ENCODE results near the gene CHAF1B. TPM values are rescaled to one million over a fixed set of nuclear protein-coding genes. Genes with fewer than 3 reads are reported as not detected.
"Not testable (repeated sequence)": the region's sequence is repeated elsewhere in the genome, so short reads cannot be mapped to it uniquely, and the experiment has no call there.

Gene CHAF1B
- total RNA-seq, 2 donors from 2014 or later: 4.2 to 6.3 TPM

DNA sequence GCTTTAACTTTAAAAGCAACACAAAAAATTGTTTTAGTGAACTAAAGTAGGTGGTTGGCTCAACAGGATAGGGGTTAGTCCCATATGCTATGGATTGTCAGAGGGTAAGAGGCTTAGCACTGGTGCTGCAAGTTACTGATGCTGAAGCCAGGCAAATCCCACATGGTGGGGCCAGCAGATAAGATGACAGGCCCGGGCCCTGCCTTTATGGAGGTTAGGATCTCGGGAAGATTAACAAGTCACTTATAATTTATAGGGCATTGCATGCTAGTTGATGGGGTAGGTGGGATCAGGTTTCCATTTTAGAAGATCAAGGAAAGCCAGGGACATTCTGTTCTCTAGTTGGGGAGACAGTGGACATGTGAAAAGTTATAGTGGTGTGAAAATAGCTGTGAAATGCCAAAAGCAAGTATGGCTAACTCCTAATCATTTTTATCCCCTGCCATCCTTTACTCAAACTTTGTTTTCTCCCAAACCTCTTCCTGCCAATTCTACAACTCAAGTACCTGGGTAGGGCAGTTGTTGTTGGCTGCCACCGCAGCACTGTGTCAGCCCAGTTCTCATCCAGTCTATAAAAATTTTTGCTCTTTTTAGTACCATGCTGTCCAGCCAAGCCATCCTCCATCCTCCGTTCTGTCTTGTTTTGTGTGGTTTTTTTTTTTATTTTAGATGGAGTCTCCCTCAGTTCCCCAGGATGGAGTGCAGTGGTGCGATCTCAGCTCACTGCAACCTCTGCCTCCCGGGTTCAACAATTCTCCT lies 10.3 kb downstream of the CHAF1B start:
- Histone ChIP-seq H3K4me3 (no peak overlapping the region), H3K9me3 (no peaks in the 10 kb centered on the region), H3K27ac (no peak overlapping the region), H3K36me3 (replicated peaks in 1 of 2; ENCODE audit: insufficient read depth in 1 of 2, low read depth in 2 of 2) (no peaks in the 10 kb centered on the region), H3K27me3 (no peaks in the 10 kb centered on the region), H3K4me1 (no peaks in the 10 kb centered on the region)
- intact Hi-C loops (cut with DNase I): no loop called here
- 88 to 94% methylated on average over 6 of the region's 6 CpGs for WGBS, 2 donors
- no peak for TF ChIP-seq POLR2A (IDR thresholded peaks at IDR 0.05)
- TF ChIP-seq, protein P1, sequence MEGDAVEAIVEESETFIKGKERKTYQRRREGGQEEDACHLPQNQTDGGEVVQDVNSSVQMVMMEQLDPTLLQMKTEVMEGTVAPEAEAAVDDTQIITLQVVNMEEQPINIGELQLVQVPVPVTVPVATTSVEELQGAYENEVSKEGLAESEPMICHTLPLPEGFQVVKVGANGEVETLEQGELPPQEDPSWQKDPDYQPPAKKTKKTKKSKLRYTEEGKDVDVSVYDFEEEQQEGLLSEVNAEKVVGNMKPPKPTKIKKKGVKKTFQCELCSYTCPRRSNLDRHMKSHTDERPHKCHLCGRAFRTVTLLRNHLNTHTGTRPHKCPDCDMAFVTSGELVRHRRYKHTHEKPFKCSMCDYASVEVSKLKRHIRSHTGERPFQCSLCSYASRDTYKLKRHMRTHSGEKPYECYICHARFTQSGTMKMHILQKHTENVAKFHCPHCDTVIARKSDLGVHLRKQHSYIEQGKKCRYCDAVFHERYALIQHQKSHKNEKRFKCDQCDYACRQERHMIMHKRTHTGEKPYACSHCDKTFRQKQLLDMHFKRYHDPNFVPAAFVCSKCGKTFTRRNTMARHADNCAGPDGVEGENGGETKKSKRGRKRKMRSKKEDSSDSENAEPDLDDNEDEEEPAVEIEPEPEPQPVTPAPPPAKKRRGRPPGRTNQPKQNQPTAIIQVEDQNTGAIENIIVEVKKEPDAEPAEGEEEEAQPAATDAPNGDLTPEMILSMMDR (IDR thresholded peaks at IDR 0.05): no peak
- DNase-seq: no peak
- ATAC-seq: no peak

- no peak overlapping the region for H3K27ac ChIP-seq
- H3K4me1 ChIP-seq: no peaks in the 10 kb centered on the region
- H3K27me3 ChIP-seq: no peaks in the 10 kb centered on the region
- H3K4me3 ChIP-seq: no peak overlapping the region
- intact Hi-C loops (cut with DNase I): no loop called here
- DNase-seq (no peak), ATAC-seq (no peak)
- no peaks in the 10 kb centered on the region for H3K9me3 ChIP-seq
- TF ChIP-seq, protein P1 (IDR thresholded peaks at IDR 0.05): no peak
- no peak for TF ChIP-seq POLR2A (IDR thresholded peaks at IDR 0.05)
- WGBS, 2 donors: 94 to 97% methylated on average over 3 of the region's 3 CpGs
- no peaks in the 10 kb centered on the region for H3K36me3 ChIP-seq (replicated peaks in 1 of 2; ENCODE audit: insufficient read depth in 1 of 2, low read depth in 2 of 2)
Measured at GRCh38 chr21:36396325-36396724, 11.1 kb downstream of the CHAF1B start.

GRCh38 chr21:36396971-36397370 lies 11.8 kb downstream of the CHAF1B start:
- ATAC-seq (no peak), DNase-seq (no peak)
- H3K4me1 ChIP-seq: no peaks in the 10 kb centered on the region
- H3K36me3 ChIP-seq (replicated peaks in 1 of 2; ENCODE audit: insufficient read depth in 1 of 2, low read depth in 2 of 2): no peaks in the 10 kb centered on the region
- H3K27ac ChIP-seq: no peak overlapping the region
- TF ChIP-seq, protein P1 (IDR thresholded peaks at IDR 0.05): no peak
- no peak for TF ChIP-seq POLR2A (IDR thresholded peaks at IDR 0.05)
- no peak overlapping the region for H3K4me3 ChIP-seq
- H3K27me3 ChIP-seq: no peaks in the 10 kb centered on the region
- WGBS, 2 donors: 93 to 95% methylated on average over 4 of the region's 4 CpGs
- H3K9me3 ChIP-seq: no peaks in the 10 kb centered on the region
- intact Hi-C loops (cut with DNase I): no loop called here

DNA sequence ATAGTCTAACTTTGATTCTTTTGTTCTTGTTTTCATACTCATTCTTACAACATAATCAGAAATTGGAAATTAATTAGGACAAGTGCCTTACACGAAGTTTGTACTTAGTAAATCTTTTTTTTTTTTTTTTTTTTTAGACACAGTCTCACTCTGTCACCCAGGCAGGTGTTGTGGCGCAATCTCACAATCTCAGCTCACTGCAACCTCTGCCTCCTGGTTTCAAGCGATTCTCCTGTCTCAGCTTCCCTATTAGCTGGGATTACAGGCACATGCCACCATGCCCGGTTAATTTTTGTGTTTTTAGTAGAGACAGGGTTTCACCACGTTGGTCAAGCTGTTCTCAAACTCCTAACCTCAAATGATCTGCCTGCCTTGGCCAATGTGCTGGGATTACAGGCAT lies 12.4 kb downstream of the CHAF1B start:
- Histone ChIP-seq H3K4me1 (no peaks in the 10 kb centered on the region), H3K27ac (no peak overlapping the region), H3K36me3 (replicated peaks in 1 of 2; ENCODE audit: insufficient read depth in 1 of 2, low read depth in 2 of 2) (no peaks in the 10 kb centered on the region), H3K9me3 (no peaks in the 10 kb centered on the region), H3K27me3 (no peaks in the 10 kb centered on the region), H3K4me3 (no peak overlapping the region)
- intact Hi-C loops (cut with DNase I): no loop called here
- ATAC-seq: no peak
- TF ChIP-seq POLR2A (IDR thresholded peaks at IDR 0.05): no peak
- TF ChIP-seq, protein P1 (IDR thresholded peaks at IDR 0.05): no peak
- WGBS, 2 donors: 79 to 81% methylated on average over 5 of the region's 5 CpGs
- DNase-seq: no peak

DNA sequence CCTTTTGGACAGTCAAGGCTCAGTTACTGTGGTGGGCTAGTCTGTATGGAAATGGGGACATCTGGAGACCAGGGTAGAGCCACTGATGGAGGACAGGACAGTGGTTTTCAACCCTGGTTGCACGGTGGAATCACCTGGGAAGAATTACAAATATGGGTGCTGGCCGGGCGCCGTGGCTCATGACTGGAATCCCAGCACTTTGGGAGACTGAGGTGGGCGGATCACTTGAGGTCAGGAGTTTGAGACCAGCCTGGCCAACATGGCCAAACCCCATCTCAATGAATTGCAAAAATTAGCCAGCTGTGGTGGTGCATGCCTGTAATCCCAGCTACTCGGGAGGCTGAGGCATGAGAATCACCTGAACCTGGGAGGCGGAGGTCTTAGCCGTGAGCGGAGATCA lies 14.5 kb downstream of the CHAF1B start:
- H3K27ac ChIP-seq; DNase-seq; ATAC-seq; H3K27me3 ChIP-seq; H3K36me3 ChIP-seq (replicated peaks in 1 of 2; ENCODE audit: insufficient read depth in 1 of 2, low read depth in 2 of 2); H3K4me1 ChIP-seq; H3K9me3 ChIP-seq; intact Hi-C loops (cut with DNase I); H3K4me3 ChIP-seq: not testable (repeated sequence)
- 94 to 100% methylated on average over 7 to 9 of the region's 9 CpGs for WGBS, 2 donors

Measured in body of pancreas (tissue), 4 donors.